OCI-LY7 (cell line): Measurements from ENCODE around the gene MRPL47. TPM values are rescaled to one million over a fixed set of nuclear protein-coding genes. Genes with fewer than 3 reads are reported as not detected.

Source experiments
- BruUV-seq: library from RNA; stranded (reverse); fragments of 400-500 nt; replicated peaks from 2 replicates; lab custom pipeline; 2021; lab: Mats Ljungman, UMichigan
- CTCF ChIA-PET: fragments of 300-600 bp; sonication (Branson Sonifier 250); formaldehyde crosslinking; loops from one replicate; lab custom pipeline; 2022; ENCODE audit warnings: antibody characterized with exemption; ENCODE audit not compliant: unreplicated experiment; lab: Charles Lee
- POLR2A ChIA-PET: fragments of 300-600 bp; sonication (Branson Sonifier 250); formaldehyde crosslinking; loops from one replicate; lab custom pipeline; 2022; ENCODE audit warnings: antibody characterized with exemption; lab: Charles Lee
- DNase-seq: peaks from one replicate; pipeline ENCODE4 v3.0.0-alpha.2; 2015; ENCODE audit warnings: low spot score
- H2AFZ ChIP-seq: fragments of 200-600 bp; sonication (generic), shearing (Covaris generic); 2 replicates; pipeline ENCODE4 v1.6.1; 2014; ENCODE audit warnings: mild to moderate bottlenecking, antibody characterized with exemption, low read length, moderate library complexity
- H3K27ac ChIP-seq: fragments of 200-600 bp; sonication (generic); 2 replicates; pipeline ENCODE4 v1.5.1; 2014; ENCODE audit warnings: mixed run types, low read depth, mild to moderate bottlenecking, moderate library complexity, low read length, inconsistent platforms; ENCODE audit not compliant: poor library complexity, severe bottlenecking
- H3K36me3 ChIP-seq: fragments of 200-600 bp; sonication (generic); 2 replicates; pipeline ENCODE4 v1.6.1; 2014; ENCODE audit warnings: mild to moderate bottlenecking, antibody characterized with exemption, low read length, moderate library complexity, mixed read lengths; ENCODE audit not compliant: insufficient read depth
- H3K4me1 ChIP-seq: fragments of 200-600 bp; sonication (generic); 2 replicates; pipeline ENCODE4 v1.5.1; 2014; ENCODE audit warnings: mild to moderate bottlenecking, low read length; ENCODE audit not compliant: insufficient read depth, poor library complexity, severe bottlenecking
- H3K4me2 ChIP-seq: fragments of 200-600 bp; sonication (generic); 2 replicates; pipeline ENCODE4 v1.6.1; 2014; ENCODE audit warnings: mild to moderate bottlenecking, low read length
- H3K4me3 ChIP-seq: fragments of 200-600 bp; sonication (generic); 2 replicates; pipeline ENCODE4 v1.5.1; 2014; ENCODE audit warnings: mild to moderate bottlenecking, low read depth, low read length; ENCODE audit not compliant: poor library complexity, severe bottlenecking
- H3K79me2 ChIP-seq: fragments of 200-600 bp; sonication (generic); 2 replicates; pipeline ENCODE4 v1.6.1; 2016; ENCODE audit warnings: low read depth, mild to moderate bottlenecking, low read length, moderate library complexity, mixed read lengths; ENCODE audit not compliant: insufficient read depth
- H3K9me2 ChIP-seq: fragments of 200-600 bp; sonication (generic); 2 replicates; pipeline ENCODE4 v1.6.1; 2016; ENCODE audit warnings: mild to moderate bottlenecking, low read length, mixed read lengths; ENCODE audit not compliant: insufficient read depth
- H3K9me3 ChIP-seq: fragments of 200-600 bp; sonication (generic); 2 replicates; pipeline ENCODE4 v1.6.1; 2014; ENCODE audit warnings: mild to moderate bottlenecking, mixed run types, low read length, mixed read lengths
- H4K20me1 ChIP-seq: fragments of 200-600 bp; sonication (generic); 2 replicates; pipeline ENCODE4 v1.6.1; 2014; ENCODE audit warnings: mild to moderate bottlenecking, antibody characterized with exemption, low read length, moderate library complexity, mixed read lengths; ENCODE audit not compliant: insufficient read depth
- CTCF ChIP-seq: fragments of 200-600 bp; sonication (generic); conservative IDR thresholded peaks from 2 replicates; pipeline ENCODE4 v1.5.1; 2014; ENCODE audit warnings: mild to moderate bottlenecking, antibody characterized with exemption, low read length, moderate library complexity, mixed read lengths
- EZH2phosphoT487 ChIP-seq: fragments of 200-600 bp; sonication (generic); IDR thresholded peaks from 2 replicates; pipeline ENCODE4 v1.6.1; 2018; ENCODE audit warnings: low read depth, borderline replicate concordance, mild to moderate bottlenecking, mixed run types, antibody characterized with exemption, low read length, moderate library complexity, mixed read lengths
- intact Hi-C: fragments of 100-400 bp; cut with micrococcal nuclease; formaldehyde crosslinking; loops from one replicate; pipeline ENCODE4 v1.10.0; 2022; ENCODE audit not compliant: unreplicated experiment
- total RNA-seq, 2 experiments: library from RNA; depleted of rRNA in 1 of 2; stranded (reverse); fragments of >200 nt in 1 of 2; shearing (Covaris generic) in 1 of 2; gene quantifications; 2 replicates each; pipeline ENCODE4 v1.2.3, GENCODE V29; 2014 to 2022

The MRPL47 gene
- total RNA-seq, 2 experiments from 2014 or later, result 25.9 to 47.2 TPM

GRCh38 chr3:179606534-179607085, 2.2 kb upstream of the MRPL47 start:
- CTCF ChIA-PET, result no interaction called here
- H3K9me2 ChIP-seq, result no peaks in the 10 kb centered on the region
- no peak for TF ChIP-seq CTCF
- no peak for TF ChIP-seq EZH2phosphoT487
- peaks cover 93% of the 10 kb centered on the region for H3K79me2 ChIP-seq
- no peaks in the 10 kb centered on the region for H4K20me1 ChIP-seq
- POLR2A ChIA-PET, result interaction anchor here (0.8 to 1.5 kb wide), 5 partner anchors 8 to 47 kb away, joined by 3 to 5 read pairs (median 4); no protein-coding TSS in a partner anchor
- H3K4me2 ChIP-seq, result peak overlapping the region; percentile 88
- no peaks in the 10 kb centered on the region for H3K9me3 ChIP-seq
- intact Hi-C loops, result no loop called here
- no TSS peak for BruUV-seq
- peak overlapping the region; percentile 74 for H3K27ac ChIP-seq
- H3K36me3 ChIP-seq, result peaks cover 37% of the 10 kb centered on the region
- H2AFZ ChIP-seq, result no peak overlapping the region
- peak overlapping the region; percentile 87 for H3K4me3 ChIP-seq
- DNase-seq, result peak; percentile 55
- H3K4me1 ChIP-seq, result peaks cover 53% of the 10 kb centered on the region

GRCh38 chr3:179603831-179604230, 607 bp downstream of the MRPL47 start:
- Histone ChIP-seq H3K36me3 (peaks cover 51% of the 10 kb centered on the region), H4K20me1 (no peaks in the 10 kb centered on the region), H3K9me3 (no peaks in the 10 kb centered on the region), H3K4me1 (peaks cover 45% of the 10 kb centered on the region), H2AFZ (peak overlapping the region; percentile 80), H3K4me3 (peak overlapping the region; percentile 87), H3K27ac (peak overlapping the region; percentile 74), H3K9me2 (no peaks in the 10 kb centered on the region), H3K4me2 (peak overlapping the region; percentile 76), H3K79me2 (peaks cover 84% of the 10 kb centered on the region)
- no TSS peak for BruUV-seq
- POLR2A ChIA-PET, result interaction anchor here (1.0 to 1.7 kb wide), 4 partner anchors 10 to 39 kb away, joined by 3 to 9 read pairs (median 5); no protein-coding TSS in a partner anchor
- CTCF ChIA-PET, result no interaction called here
- no peak for TF ChIP-seq CTCF
- no peak for TF ChIP-seq EZH2phosphoT487
- intact Hi-C loops, result loop anchor here (1.0 to 2.0 kb wide), 3 partner anchors 42 to 257 kb away; partner anchors contain the start of genes ACTL6A, MFN1 and USP13
- DNase-seq, result no peak

GRCh38 chr3:179603321-179603720, 1.1 kb downstream of the MRPL47 start:
- no peak for DNase-seq
- ChIA-PET POLR2A (interaction anchor here (0.7 to 1.7 kb wide), 6 partner anchors 11 to 182 kb away, joined by 3 to 9 read pairs (median 4); no protein-coding TSS in a partner anchor), CTCF (no interaction called here)
- no peaks in the 10 kb centered on the region for H3K9me2 ChIP-seq
- H3K4me2 ChIP-seq, result peak overlapping the region; percentile 76
- H3K9me3 ChIP-seq, result no peaks in the 10 kb centered on the region
- intact Hi-C loops, result no loop called here
- no peak for TF ChIP-seq CTCF
- TF ChIP-seq EZH2phosphoT487, result no peak
- H3K27ac ChIP-seq, result no peak overlapping the region
- H3K4me1 ChIP-seq, result peaks cover 39% of the 10 kb centered on the region
- H3K79me2 ChIP-seq, result peaks cover 82% of the 10 kb centered on the region
- no peaks in the 10 kb centered on the region for H4K20me1 ChIP-seq
- peaks cover 56% of the 10 kb centered on the region for H3K36me3 ChIP-seq
- BruUV-seq, result no TSS peak
- H2AFZ ChIP-seq, result no peak overlapping the region
- H3K4me3 ChIP-seq, result peak overlapping the region; percentile 87
